GM10248 (cell line): ENCODE data around the gene OAT.

Source experiments
- CTCF ChIA-PET: fragments of 300-600 bp; sonication (Branson Sonifier 250); formaldehyde crosslinking; extraction: SDS; loops from one replicate; lab custom pipeline; 2021; ENCODE audit warnings: antibody characterized with exemption; lab: Yijun Ruan, JAX
- POLR2A ChIA-PET: fragments of 350-650 bp; sonication (Branson Sonifier 250); formaldehyde crosslinking; extraction: SDS; loops from one replicate; lab custom pipeline; 2020; ENCODE audit warnings: antibody characterized with exemption; lab: Yijun Ruan, JAX
- DNase-seq: peaks from one replicate; pipeline ENCODE4 v3.0.0; 2012; ENCODE audit errors: extremely low spot score
- CTCF ChIP-seq: IDR thresholded peaks from 2 replicates; pipeline ENCODE4 v1.5.1; 2012; ENCODE audit warnings: mild to moderate bottlenecking, low read depth; ENCODE audit errors: extremely low read depth, missing control alignments, control extremely low read depth

OAT gene

GRCh38 chr10:124377101-124377500 is 41.6 kb downstream of the OAT start:
- ChIA-PET CTCF (interaction anchor here (1.3 kb wide), 1 partner anchor 12 kb away, joined by 3 read pairs; no protein-coding TSS in a partner anchor), POLR2A (no interaction called here)
- TF ChIP-seq CTCF: no peak
- no peak for DNase-seq

GRCh38 chr10:124376411-124376810 is 42.3 kb downstream of the OAT start:
- POLR2A ChIA-PET: no interaction called here
- DNase-seq: no peak
- no peak for TF ChIP-seq CTCF
- CTCF ChIA-PET: interaction anchor here (1.3 kb wide), 2 partner anchors 13 kb away, joined by 3 to 5 read pairs; no protein-coding TSS in a partner anchor

GRCh38 chr10:124375691-124376090 is 43.0 kb downstream of the OAT start:
- ChIA-PET POLR2A (no interaction called here), CTCF (interaction anchor here (0.7 to 1.3 kb wide), 2 partner anchors 13 to 381 kb away, joined by 3 to 5 read pairs; no protein-coding TSS in a partner anchor)
- no peak for DNase-seq
- TF ChIP-seq CTCF: no peak

- CTCF ChIA-PET: interaction anchor here (0.7 to 1.3 kb wide), 2 partner anchors 14 to 381 kb away, joined by 3 to 5 read pairs; no protein-coding TSS in a partner anchor
- no peak for TF ChIP-seq CTCF
- no peak for DNase-seq
- POLR2A ChIA-PET: no interaction called here
Measured at GRCh38 chr10:124375353-124375614, 43.4 kb downstream of the OAT start.

- ChIA-PET POLR2A (no interaction called here), CTCF (interaction anchor here (0.7 to 1.3 kb wide), 3 partner anchors 14 to 380 kb away, joined by 3 to 5 read pairs (median 3); no protein-coding TSS in a partner anchor)
Measured at GRCh38 chr10:124374535-124375352, 44.0 kb downstream of the OAT start.

GRCh38 chr10:124372899-124373298 is 45.8 kb downstream of the OAT start:
- CTCF ChIA-PET: interaction anchor here (1.0 kb wide), 1 partner anchor 16 kb away, joined by 3 read pairs; no protein-coding TSS in a partner anchor
- TF ChIP-seq CTCF: no peak
- DNase-seq: no peak
- POLR2A ChIA-PET: no interaction called here

More at GRCh38 chr10:124374535-124375352, 44.0 kb downstream of the OAT start:
- no peak for DNase-seq
- TF ChIP-seq CTCF: no peak
